Medulla oblongata (tissue), 1 donor: ENCODE results near the gene PTPRZ1.

Experiments
- DNase-seq: peaks from one replicate; pipeline ENCODE4 v3.0.0-alpha.2; 2015; ENCODE audit errors: extremely low spot score

The PTPRZ1 gene

GRCh38 chr7:121891731-121892130, 18.8 kb downstream of the PTPRZ1 start:
- DNase-seq = no peak

DNA sequence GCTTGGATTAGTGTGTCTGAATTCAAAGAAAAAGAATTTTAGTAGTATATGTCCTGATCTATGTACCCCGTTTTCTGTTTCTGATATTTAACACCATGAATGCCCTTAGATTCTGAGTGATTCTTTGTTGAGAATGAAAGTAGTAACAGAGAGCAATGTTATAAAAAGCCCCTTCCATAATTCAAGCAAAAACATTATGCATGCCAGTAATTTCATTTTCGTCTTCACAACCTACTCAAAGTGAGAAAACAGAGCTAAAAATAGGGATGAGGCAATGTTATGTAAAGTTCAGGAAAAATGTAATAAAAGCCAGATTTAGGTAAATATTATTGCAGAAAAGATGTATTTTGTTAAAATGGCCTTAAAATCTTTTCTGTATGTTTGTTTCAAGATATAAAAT, 28.1 kb downstream of the PTPRZ1 start:
- no peak for DNase-seq

DNA sequence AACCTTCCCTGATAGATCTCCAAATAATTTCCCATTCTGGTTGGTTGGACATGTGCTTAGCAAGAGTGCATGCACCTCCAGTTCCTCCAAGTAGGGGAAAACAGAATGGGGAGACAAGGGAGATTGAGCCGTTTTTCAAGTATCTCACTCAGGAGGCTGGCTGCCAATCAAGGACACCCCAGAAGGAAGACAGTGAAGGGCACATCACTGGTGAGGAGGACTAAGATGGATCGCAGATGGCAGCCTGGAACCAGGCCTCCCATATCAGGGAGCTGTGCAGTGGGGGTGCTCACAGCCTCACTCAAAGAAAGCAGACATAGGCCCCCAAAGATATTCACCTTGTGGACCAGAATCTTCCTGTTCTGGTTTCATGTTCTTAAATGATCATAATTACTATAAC, 31.2 kb downstream of the PTPRZ1 start:
- DNase-seq = no peak

- DNase-seq = no peak
Observed at GRCh38 chr7:121908042-121908441, 35.1 kb downstream of the PTPRZ1 start.

GRCh38 chr7:121909716-121910345, 36.9 kb downstream of the PTPRZ1 start:
- no peak for DNase-seq

- peak; percentile 15 for DNase-seq
Observed at GRCh38 chr7:121913947-121914675, 41.1 kb downstream of the PTPRZ1 start.

DNA sequence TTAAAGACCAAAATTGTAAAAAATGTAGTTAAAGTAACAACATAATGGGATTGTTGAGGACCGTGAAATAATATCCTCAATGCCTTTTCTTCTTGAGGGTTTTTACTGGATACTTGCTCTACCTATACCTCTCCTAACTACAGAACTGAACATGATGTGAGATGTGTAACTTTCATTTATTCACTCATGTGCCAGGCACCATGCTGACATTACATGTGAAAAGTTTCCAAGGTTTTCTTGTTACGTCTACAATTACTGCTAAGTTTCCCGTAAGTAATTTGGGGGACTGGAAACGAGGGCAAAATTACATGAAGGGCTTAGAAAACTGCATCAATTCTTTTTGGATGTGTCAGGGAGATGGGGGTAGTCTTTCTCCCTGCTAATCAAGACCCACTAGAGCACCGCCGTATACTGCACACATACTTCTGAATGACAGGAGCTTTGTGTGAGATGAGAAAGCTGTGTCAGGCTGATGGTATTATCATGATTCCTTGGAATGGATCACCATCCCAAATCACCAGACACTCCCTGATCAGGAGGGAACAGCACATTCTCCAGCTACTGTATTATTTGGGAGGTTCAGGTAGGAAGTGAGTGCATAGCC, 41.8 kb downstream of the PTPRZ1 start:
- DNase-seq = peak; percentile 23

- peak; percentile 53 for DNase-seq
Observed at GRCh38 chr7:121916211-121916610, 43.2 kb downstream of the PTPRZ1 start.

DNA sequence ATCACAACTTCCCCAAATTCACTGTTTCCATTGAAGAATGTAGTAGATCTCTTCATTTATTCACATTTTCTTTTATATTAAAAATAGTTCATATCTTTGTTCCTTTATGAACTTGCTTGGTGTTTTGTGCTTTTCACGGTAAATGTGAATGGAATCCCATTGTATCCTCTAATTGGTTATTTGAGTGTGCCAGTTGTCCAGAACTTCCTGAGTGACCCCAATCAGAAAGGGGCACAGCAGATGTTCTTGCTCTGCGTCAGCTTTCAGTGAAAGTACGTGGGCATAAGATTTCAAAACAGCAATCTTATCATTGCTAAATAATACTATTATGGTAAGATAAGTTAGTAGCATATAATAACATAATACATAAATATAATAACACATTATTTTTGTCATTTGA, 47.0 kb downstream of the PTPRZ1 start:
- DNase-seq = no peak

- no peak for DNase-seq
Observed at GRCh38 chr7:121924269-121925186, 51.6 kb downstream of the PTPRZ1 start.

- no peak for DNase-seq
Observed at GRCh38 chr7:121931149-121931902, 58.4 kb downstream of the PTPRZ1 start.

DNA sequence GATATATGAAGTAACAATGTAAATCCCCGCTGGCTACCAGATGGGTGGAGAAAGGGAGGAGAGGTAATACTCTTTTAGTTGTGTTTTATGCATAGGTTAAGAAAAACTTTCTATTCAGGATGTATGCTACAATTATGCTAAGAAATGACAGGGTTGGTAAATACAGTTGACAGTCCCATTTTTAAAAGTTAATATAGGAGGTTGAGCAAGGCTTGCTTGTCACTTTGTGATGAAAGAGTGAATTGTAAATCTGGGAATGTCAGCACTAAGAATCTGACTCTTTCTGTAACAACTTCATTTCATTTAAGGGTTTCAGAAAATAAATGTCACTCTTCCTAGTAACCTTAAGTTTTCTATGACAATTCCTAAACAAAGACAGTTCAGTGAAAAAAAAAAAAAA, 59.8 kb downstream of the PTPRZ1 start:
- DNase-seq = no peak

DNA sequence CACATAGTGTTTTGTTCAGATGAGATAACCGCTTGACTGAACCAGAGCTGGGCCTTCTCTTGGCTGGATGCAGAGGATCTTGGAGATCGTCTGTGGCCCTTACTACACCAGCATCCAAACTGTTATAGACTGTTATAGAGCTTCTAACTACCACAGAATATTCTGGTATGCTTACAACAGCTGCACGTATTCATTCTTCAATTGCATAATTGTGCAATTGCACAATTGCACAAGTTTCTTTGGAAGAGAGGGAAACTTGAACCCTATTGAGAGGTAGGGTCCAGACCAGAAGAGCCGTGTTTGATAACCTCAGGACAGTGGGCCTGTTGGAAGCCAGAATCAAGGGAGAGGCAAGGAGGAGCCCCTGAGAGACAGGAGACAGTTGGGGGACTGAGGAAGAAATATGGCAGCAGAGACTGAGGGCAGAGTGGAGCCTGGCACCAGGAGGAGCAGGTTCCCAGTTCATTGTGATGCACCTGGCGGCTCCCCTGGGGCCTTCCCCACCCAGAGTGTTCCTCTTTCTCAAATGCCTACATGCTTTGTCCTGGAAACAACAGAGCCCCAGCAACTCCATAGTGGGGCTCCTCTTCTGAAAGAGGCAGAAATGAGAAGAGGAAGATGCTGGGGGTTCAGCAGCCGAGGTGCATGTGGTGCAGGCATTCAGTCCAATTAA, 64.1 kb downstream of the PTPRZ1 start:
- DNase-seq = no peak

DNA sequence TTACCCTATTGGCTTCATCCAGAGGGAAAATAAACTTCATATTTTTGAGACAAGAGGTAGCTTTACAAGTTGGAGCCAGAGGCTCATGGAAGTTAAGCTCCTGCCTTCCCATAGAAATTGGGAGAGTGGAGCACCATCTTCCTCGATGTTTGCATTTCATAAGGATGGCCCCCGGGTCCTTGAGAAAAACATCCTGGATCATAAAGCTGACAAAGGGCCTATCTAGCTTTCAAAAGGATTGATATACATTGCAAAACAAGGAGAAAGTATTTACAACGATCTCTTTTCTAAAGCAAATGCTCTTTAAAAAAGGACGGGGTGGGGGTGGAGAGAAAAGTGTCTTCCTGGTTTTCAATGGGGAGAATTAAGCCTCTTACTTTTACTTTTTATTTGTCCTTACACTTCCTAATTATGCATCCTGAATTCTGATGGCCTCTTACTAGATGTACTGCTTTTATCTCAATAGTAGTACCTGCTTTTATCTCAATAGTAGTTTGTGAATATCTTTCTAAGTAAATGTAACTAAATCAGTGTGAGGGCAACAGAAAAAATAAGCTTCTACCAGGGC, 65.6 kb downstream of the PTPRZ1 start:
- DNase-seq = no peak

DNA sequence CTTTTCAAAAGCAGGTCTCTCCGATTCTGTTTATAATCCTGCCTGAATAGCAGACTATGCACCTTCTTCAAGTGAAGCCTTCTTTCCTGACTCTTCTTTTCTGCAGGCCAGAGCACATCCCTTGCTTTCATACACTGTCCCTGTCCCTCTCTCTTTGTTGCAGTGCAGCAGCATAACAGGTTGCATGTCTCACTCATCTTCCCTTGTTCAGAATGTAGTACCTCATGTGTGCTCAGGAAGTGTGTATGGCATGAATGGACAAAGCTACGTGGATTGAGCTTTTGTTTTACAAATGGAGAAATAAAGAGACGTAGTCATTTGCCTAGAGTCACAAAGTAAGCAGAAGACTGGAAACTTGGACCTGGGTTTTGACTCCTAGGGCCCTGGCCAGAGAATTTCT, 68.0 kb downstream of the PTPRZ1 start:
- DNase-seq = no peak

- DNase-seq = no peak
Observed at GRCh38 chr7:121941830-121942229, 68.9 kb downstream of the PTPRZ1 start.

- no peak for DNase-seq
Observed at GRCh38 chr7:121945066-121945465, 72.1 kb downstream of the PTPRZ1 start.

GRCh38 chr7:121945480-121946236, 72.7 kb downstream of the PTPRZ1 start:
- no peak for DNase-seq

- DNase-seq = no peak
Observed at GRCh38 chr7:121953164-121953563, 80.2 kb downstream of the PTPRZ1 start.

GRCh38 chr7:121953601-121954000, 80.6 kb downstream of the PTPRZ1 start:
- no peak for DNase-seq
